SK-N-SH (cell line): Measurements from ENCODE around the gene EFCAB11.

Source experiments
- CTCF ChIP-seq: fragments of 200-600 bp; sonication (generic); IDR thresholded peaks from 2 replicates; pipeline ENCODE4 v1.6.1; 2017; ENCODE audit warnings: antibody characterized with exemption, mild to moderate bottlenecking, moderate library complexity
- FOXJ3 ChIP-seq: sonication (generic); formaldehyde crosslinking; IDR thresholded peaks from 2 replicates; pipeline ENCODE4 v1.5.1; 2020; ENCODE audit warnings: mild to moderate bottlenecking, missing genetic modification reagents
- POLR2AphosphoS5 ChIP-seq: IDR thresholded peaks from 2 replicates; pipeline ENCODE4 v1.6.1; 2012; ENCODE audit warnings: low read depth, low read length
- RAD21 ChIP-seq: IDR thresholded peaks from 2 replicates; pipeline ENCODE4 v1.6.1; 2012; ENCODE audit warnings: mild to moderate bottlenecking, low read length
- RCOR1 ChIP-seq: fragments of 150-350 bp; IDR thresholded peaks from 2 replicates; pipeline ENCODE4 v1.6.1; 2017; ENCODE audit warnings: antibody characterized with exemption, low read length
- REST ChIP-seq: IDR thresholded peaks from 2 replicates; pipeline ENCODE4 v1.6.1; 2012; ENCODE audit warnings: mild to moderate bottlenecking, low read depth, low read length, moderate library complexity
- RFX5 ChIP-seq: IDR thresholded peaks from 2 replicates; pipeline ENCODE4 v1.6.1; 2012; ENCODE audit warnings: mild to moderate bottlenecking, improper control_type of control experiment, low read length
- TAF1 ChIP-seq: IDR thresholded peaks from 2 replicates; pipeline ENCODE4 v1.6.1; 2012; ENCODE audit warnings: low read depth, mild to moderate bottlenecking, low read length, moderate library complexity, borderline replicate concordance
- TEAD4 ChIP-seq: IDR thresholded peaks from 2 replicates; pipeline ENCODE4 v1.4.0; 2012; ENCODE audit warnings: mild to moderate bottlenecking, borderline replicate concordance; ENCODE audit not compliant: insufficient read depth
- YY1 ChIP-seq: IDR thresholded peaks from 2 replicates; pipeline ENCODE4 v1.4.0; 2012; ENCODE audit warnings: low read depth, mild to moderate bottlenecking
- ZBTB33 ChIP-seq: IDR thresholded peaks from 2 replicates; pipeline ENCODE4 v1.4.0; 2012; ENCODE audit warnings: low read depth, borderline replicate concordance
- TF ChIP-seq, protein P1 (sequence below): fragments of 150-350 bp; IDR thresholded peaks from 2 replicates; pipeline ENCODE4 v1.6.1; 2017; ENCODE audit warnings: antibody characterized with exemption, low read length, low read depth, borderline replicate concordance

GRCh38 chr14:89748004-89748403, 206.5 kb downstream of the EFCAB11 start:
- TF ChIP-seq TAF1: no peak
- TF ChIP-seq CTCF: no peak
- TF ChIP-seq, protein P1, sequence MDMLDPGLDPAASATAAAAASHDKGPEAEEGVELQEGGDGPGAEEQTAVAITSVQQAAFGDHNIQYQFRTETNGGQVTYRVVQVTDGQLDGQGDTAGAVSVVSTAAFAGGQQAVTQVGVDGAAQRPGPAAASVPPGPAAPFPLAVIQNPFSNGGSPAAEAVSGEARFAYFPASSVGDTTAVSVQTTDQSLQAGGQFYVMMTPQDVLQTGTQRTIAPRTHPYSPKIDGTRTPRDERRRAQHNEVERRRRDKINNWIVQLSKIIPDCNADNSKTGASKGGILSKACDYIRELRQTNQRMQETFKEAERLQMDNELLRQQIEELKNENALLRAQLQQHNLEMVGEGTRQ: no peak
- no peak for TF ChIP-seq RCOR1
- TF ChIP-seq POLR2AphosphoS5: no peak
- TF ChIP-seq FOXJ3 (CRISPR knock-in tag): no peak
- no peak for TF ChIP-seq ZBTB33
- no peak for TF ChIP-seq TEAD4
- no peak for TF ChIP-seq RFX5
- TF ChIP-seq RAD21: no peak
- no peak for TF ChIP-seq REST
- TF ChIP-seq YY1: no peak
